ENCODE results near the gene CHRNG. TPM values are rescaled to one million over a fixed set of nuclear protein-coding genes. Genes with fewer than 3 reads are reported as not detected.

CHRNG gene
- total and polyA plus RNA-seq, 2 experiments from 2014 or later = not detected

- no peak overlapping the region for H3K4me3 ChIP-seq
- H3K4me1 ChIP-seq (ENCODE audit: insufficient read depth) = peaks cover 4% of the 10 kb centered on the region; the same call in 1 of the 2 replicates
- H3K4me3 Mint-ChIP-seq = no peak overlapping the region
- H2AFZ ChIP-seq = no peak overlapping the region
- no peak for TF ChIP-seq EZH2phosphoT487 (IDR thresholded peaks at IDR 0.05; ENCODE audit: unreplicated experiment)
- TF ChIP-seq STAT1 (IDR thresholded peaks at IDR 0.05; ENCODE audit: unreplicated experiment) = no peak
- TF ChIP-seq CTCF (conservative IDR thresholded peaks at IDR 0.05; ENCODE audit: low read depth in 2 of 2) = no peak
- no peak for TF ChIP-seq JUNB (IDR thresholded peaks at IDR 0.05; ENCODE audit: unreplicated experiment)
- TF ChIP-seq REST (IDR thresholded peaks at IDR 0.05; ENCODE audit: unreplicated experiment) = no peak
- TF ChIP-seq ZNF462 (CRISPR knock-in tag; IDR thresholded peaks at IDR 0.05) = no peak
- TF ChIP-seq EZH2 (IDR thresholded peaks at IDR 0.05; ENCODE audit: low read depth, unreplicated experiment) = no peak
- TF ChIP-seq POLR2AphosphoS5 (IDR thresholded peaks at IDR 0.05; ENCODE audit: low read depth) = no peak
- no peak for TF ChIP-seq ZNF331 (CRISPR knock-in tag; IDR thresholded peaks at IDR 0.05; ENCODE audit: low read depth)
- TF ChIP-seq CREB1 (CRISPR knock-in tag; IDR thresholded peaks at IDR 0.05; ENCODE audit: low read depth) = no peak
- TF ChIP-seq NANOG (IDR thresholded peaks at IDR 0.05; ENCODE audit: borderline replicate concordance) = no peak
- no peak for TF ChIP-seq ETS1 (IDR thresholded peaks at IDR 0.05)
- no peak for TF ChIP-seq ZNF114 (CRISPR knock-in tag; IDR thresholded peaks at IDR 0.05)
- no peaks in the 10 kb centered on the region for H3K9me2 ChIP-seq (ENCODE audit: insufficient read depth)
- DNase-seq (ENCODE audit: low spot score) (no peak), ATAC-seq (no peak)
- H3K4me2 ChIP-seq = no peak overlapping the region
- H3K9me3 Mint-ChIP-seq = peaks cover 8% of the 10 kb centered on the region; the same call in 2 of the 3 replicates
- H3K4me1 Mint-ChIP-seq = peaks cover 25% of the 10 kb centered on the region
- H3K27ac Mint-ChIP-seq = no peak overlapping the region
- H3K27me3 ChIP-seq (ENCODE audit: insufficient read depth) = no peaks in the 10 kb centered on the region
- H3K27ac ChIP-seq (ENCODE audit: low read depth) = no peak overlapping the region
- H3K36me3 Mint-ChIP-seq (ENCODE audit: low read depth) = peaks cover 4% of the 10 kb centered on the region; the same call in 2 of the 3 replicates
- no peaks in the 10 kb centered on the region for H3F3A ChIP-seq (replicated peaks; ENCODE audit: low read depth)
- H3K36me3 ChIP-seq (ENCODE audit: insufficient read depth) = no peaks in the 10 kb centered on the region
- H4K20me1 ChIP-seq (replicated peaks; ENCODE audit: insufficient read depth) = no peaks in the 10 kb centered on the region
- peaks cover 13% of the 10 kb centered on the region for H3K27me3 Mint-ChIP-seq (ENCODE audit: insufficient read depth, low read depth, poor library complexity)
- no peaks in the 10 kb centered on the region for H3K79me2 ChIP-seq (replicated peaks; ENCODE audit: insufficient read depth)
Measured at GRCh38 chr2:232540441-232541041, 1.0 kb downstream of the CHRNG start.
